ENCODE data around the gene NUDT19. TPM values are rescaled to one million over a fixed set of nuclear protein-coding genes. Genes with fewer than 3 reads are reported as not detected.
A peak's percentile ranks its signal among the peaks of the same experiment; 100 is the strongest.

The NUDT19 gene
- total and polyA plus RNA-seq, 9 of the 15 experiments (the other 6 are each of a cell fraction or from before 2014, with no cell fraction given), result 9.6 to 38.6 (median 14.4) TPM

GRCh38 chr19:32674931-32675719 lies 16.5 kb upstream of the NUDT19 start, which contains the start of gene ANKRD27 (continued):
- TF ChIP-seq ARID4B (CRISPR knock-in tag; IDR thresholded peaks at IDR 0.05) (peak; percentile 63; the same call in 1 of the 2 replicates), ETS1 (conservative IDR thresholded peaks at IDR 0.05; ENCODE audit: control insufficient read depth, low read depth, low read length) (peak; percentile 79; the same call in 1 of the 2 replicates), CTBP1 (IDR thresholded peaks at IDR 0.05; ENCODE audit: borderline replicate concordance) (peak; percentile 44; the same call in 1 of the 2 replicates), HBP1 (CRISPR knock-in tag; IDR thresholded peaks at IDR 0.05) (no peak), PYGO2 (tag; IDR thresholded peaks at IDR 0.05) (no peak), HNRNPL (IDR thresholded peaks at IDR 0.05; ENCODE audit: low read depth, low read length) (peak; percentile 47), PRPF4 (IDR thresholded peaks at IDR 0.05; ENCODE audit: insufficient read depth, low read depth, low read length, poor library complexity, severe bottlenecking) (no peak), ZNF518B (CRISPR knock-in tag; IDR thresholded peaks at IDR 0.05) (no peak), GABPA (tag; conservative IDR thresholded peaks at IDR 0.05; ENCODE audit: low read depth) (no peak), YY1 (IDR thresholded peaks at IDR 0.05; ENCODE audit: borderline replicate concordance in 1 of 3, control insufficient read depth in 1 of 3, extremely low read depth in 1 of 3, insufficient read depth in 3 of 3, insufficient read length in 1 of 3, insufficient replicate concordance in 2 of 3, low read depth in 1 of 3, low read length in 2 of 3) (peak in 1 of 3 experiments; percentile 33), CCNT2 (IDR thresholded peaks at IDR 0.05; ENCODE audit: borderline replicate concordance, extremely low read depth, insufficient read length, low read depth, low read length) (peak; percentile 58), PHF8 (IDR thresholded peaks at IDR 0.05; ENCODE audit: borderline replicate concordance, low read length) (peak; percentile 73; the same call in 1 of the 2 replicates), KLF1 (tag; IDR thresholded peaks at IDR 0.05) (0 out of 2 replicates have a peak, but pooled peaks have one; percentile 37), CHD2 (IDR thresholded peaks at IDR 0.05; ENCODE audit: low read depth, low read length) (peak; percentile 86)

All from K562 (cell line).